HG02642 (cell line): ENCODE measurements around the gene DPH6.
"Not testable (repeated sequence)": the region's sequence is repeated elsewhere in the genome, so short reads cannot be mapped to it uniquely, and the experiment has no call there.

Source experiments
- ATAC-seq: cut with Tn5 transposase; IDR thresholded peaks from one replicate; pipeline ENCODE4 v1.9.1; 2021; ENCODE audit warnings: mild to moderate bottlenecking; ENCODE audit not compliant: unreplicated experiment, poor library complexity

Gene DPH6

GRCh38 chr15:35443376-35443775 lies 102.6 kb downstream of the DPH6 start:
- no peak for ATAC-seq

- no peak for ATAC-seq
Observed at GRCh38 chr15:35442742-35443141, 103.2 kb downstream of the DPH6 start.

DNA sequence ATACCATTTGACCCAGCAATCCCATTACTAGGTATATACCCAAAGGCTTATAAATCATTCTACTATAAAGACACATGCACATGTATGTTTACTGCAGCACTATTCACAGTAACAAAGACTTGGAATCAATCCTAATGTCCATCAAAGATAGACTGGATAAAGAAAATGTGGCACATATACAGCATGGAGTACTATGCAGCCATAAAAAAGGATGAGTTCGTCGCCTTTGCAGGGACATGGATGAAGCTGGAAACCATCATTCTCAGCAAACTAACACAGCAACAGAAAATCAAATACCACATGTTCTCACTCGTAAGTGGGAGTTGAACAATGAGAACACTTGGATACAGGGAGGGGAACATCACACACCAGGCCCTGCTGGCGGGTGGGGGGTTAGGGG lies 104.7 kb downstream of the DPH6 start:
- ATAC-seq: not testable (repeated sequence)

GRCh38 chr15:35440265-35440664 lies 105.7 kb downstream of the DPH6 start:
- no peak for ATAC-seq

- ATAC-seq: no peak
Observed at GRCh38 chr15:35439291-35439690, 106.7 kb downstream of the DPH6 start.

- ATAC-seq: no peak
Observed at GRCh38 chr15:35437157-35437556, 108.8 kb downstream of the DPH6 start.

- no peak for ATAC-seq
Observed at GRCh38 chr15:35436422-35436821, 109.5 kb downstream of the DPH6 start.

DNA sequence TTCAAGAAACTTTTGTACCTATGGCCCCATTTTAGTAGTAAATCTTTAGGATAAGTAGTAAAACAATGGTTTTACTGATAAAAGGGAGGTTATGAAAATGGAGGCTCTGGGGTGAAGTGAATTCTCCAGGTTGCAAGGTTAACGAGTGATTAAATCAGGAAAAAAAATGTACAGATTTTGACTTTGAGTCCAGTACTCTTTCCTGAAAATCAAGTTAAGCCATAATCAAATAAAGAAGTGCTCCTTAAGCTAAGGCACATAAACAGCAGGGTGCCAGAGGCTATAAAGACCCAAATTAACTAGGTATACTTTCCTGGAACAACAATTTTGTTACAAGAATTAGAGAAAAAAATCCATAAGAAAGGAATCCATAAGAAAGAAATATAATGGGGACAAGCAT lies 114.7 kb downstream of the DPH6 start:
- no peak for ATAC-seq

DNA sequence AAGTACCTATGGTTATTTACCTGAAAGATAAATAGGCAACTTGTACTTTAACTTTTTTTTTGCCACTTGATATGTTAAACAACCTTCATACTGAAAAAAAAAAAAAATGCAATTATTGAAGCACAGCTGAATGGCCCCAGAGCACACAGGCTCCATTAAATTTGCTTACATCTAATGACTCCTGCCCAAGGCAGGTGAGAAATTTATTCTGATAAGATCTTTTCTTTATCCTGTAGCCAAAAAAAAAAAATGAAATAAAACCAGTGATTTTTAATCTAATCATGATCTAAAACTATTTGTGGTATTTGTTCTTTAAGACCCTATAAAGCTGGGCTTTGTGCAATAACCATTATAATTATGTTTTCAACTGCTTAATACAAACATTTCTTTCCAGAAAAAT lies 115.7 kb downstream of the DPH6 start:
- ATAC-seq: no peak

DNA sequence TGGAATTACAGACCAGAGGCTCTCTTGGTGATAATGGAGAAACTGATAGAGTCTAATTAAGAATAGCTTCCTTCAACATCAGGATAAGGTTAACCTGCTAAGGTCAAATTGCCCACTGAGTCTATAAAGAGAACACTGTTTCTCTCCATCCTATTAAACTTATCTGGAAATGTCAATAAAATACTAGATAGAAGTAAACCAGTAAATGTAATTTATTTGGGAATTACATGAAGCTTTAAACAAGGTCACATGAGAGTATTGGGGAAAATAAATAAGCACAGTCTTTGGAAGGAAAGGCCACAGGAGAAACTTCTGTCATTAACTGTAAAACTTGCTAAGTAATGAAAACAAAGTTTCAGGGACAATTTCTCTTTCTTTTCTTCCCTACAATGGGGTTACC lies 118.5 kb downstream of the DPH6 start:
- ATAC-seq: no peak

GRCh38 chr15:35427091-35427490 lies 118.9 kb downstream of the DPH6 start:
- ATAC-seq: no peak

GRCh38 chr15:35410775-35411174 lies 135.2 kb downstream of the DPH6 start:
- no peak for ATAC-seq

DNA sequence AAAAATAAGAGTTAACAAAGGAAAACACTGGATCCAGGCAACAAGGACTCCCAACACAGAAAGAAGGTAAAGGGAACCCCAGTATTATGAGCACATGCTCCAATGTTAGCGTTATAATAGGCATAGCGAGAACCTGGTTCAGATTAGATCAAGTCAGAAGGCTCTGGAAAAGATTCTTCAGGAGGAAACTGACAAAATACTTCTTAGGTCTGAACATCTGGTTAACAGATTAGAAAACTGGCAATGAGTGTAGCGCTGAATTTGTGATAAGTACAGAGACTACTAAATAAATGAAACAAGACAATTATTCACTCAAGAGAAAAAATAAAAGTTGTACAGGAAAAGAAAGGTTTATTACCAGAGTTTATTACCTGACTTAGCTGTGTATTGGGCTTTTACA lies 146.1 kb downstream of the DPH6 start:
- ATAC-seq: no peak

DNA sequence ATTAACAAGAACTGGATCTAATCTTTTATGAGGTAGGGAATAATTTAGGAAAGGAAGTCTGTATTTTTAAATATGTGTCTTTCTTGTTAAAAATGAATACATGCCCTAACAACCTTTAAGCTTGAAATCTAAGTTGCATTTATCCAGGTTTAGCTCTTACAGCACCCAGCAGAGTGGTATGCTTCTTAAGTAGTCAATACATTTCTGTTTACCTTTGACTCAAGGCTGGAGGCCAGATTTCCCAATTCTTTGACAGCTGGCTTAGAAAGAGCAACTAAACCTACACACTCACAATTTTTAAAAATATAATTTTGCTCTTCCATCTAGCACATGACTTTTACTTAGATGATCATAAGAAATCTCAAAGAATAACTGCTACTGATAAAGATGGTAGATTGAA lies 148.9 kb downstream of the DPH6 start:
- no peak for ATAC-seq

- ATAC-seq: no peak
Observed at GRCh38 chr15:35394416-35394815, 151.5 kb downstream of the DPH6 start.

DNA sequence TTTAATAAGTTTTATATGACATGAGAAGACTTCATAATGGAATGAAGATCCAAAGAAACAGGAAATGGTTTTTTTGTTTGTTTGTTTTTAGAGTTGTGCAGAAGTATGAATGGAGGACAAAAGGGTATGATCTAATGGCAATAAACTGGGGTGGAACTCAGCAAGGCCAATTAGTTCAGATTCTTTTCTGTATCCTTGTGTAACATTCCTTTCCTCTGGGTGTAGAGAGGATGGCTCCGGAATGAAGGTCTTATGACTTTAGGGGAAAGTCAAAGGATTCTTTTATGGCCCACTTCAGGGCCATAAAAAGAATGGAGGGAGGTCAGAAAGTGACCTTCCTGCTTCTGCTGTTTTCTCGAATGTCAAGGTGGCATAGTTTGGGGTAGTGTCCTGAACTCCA lies 152.6 kb downstream of the DPH6 start:
- ATAC-seq: no peak

- ATAC-seq: not testable (repeated sequence)
Observed at GRCh38 chr15:35391408-35391984, 154.5 kb downstream of the DPH6 start.

DNA sequence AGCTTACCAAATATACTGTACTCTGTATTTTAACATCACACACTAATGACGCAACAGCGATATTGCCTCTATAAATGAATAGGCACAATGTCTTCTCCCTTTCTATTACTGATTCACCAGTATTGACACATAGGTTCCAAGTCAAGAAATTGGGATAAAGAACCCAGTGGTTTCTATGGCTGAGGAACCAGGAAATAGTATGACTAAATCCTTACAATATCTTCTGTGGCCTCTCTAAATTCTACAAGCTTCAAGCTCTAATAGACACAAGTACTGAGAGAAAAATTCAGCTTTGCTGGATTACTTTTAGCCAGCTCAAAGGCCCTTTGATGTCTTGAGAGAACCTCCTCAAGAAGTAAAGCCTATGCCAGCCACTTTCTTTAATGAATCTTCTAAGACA lies 162.5 kb downstream of the DPH6 start:
- no peak for ATAC-seq

DNA sequence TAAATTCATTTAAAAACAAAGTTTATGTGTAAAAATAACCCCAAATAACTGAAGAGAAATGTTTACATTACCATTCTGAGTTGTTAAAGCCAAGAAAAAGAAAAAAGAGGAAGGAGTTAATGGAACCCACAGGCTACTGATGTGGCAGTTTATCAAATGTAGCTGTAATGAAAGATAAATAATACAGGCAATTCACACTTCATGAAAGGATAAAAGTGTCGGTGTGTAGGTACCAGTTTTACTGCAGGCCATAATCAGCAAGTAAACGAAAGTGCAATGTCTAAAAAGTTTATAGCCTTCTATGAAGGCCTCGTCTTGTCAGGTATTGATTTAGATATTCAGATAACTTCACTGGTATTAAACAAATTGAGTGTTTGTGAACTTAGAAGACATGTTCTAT lies 164.6 kb downstream of the DPH6 start:
- no peak for ATAC-seq

- no peak for ATAC-seq
Observed at GRCh38 chr15:35379972-35380371, 166.0 kb downstream of the DPH6 start.

GRCh38 chr15:35378454-35378853 lies 167.5 kb downstream of the DPH6 start:
- not testable (repeated sequence) for ATAC-seq

GRCh38 chr15:35376707-35377106 lies 169.3 kb downstream of the DPH6 start:
- ATAC-seq: no peak

GRCh38 chr15:35374661-35375060 lies 171.3 kb downstream of the DPH6 start:
- ATAC-seq: no peak
